Stimulated activated naive CD4-positive, alpha-beta T cell (primary cell): ENCODE results near the gene RNF224.

Source experiments
- DNase-seq, 6 experiments: peaks; one replicate each; lab custom pipeline; 2025; lab: John Stamatoyannopoulos, UW

RNF224 gene

GRCh38 chr9:137192448-137192780 is 34.9 kb upstream of the RNF224 start:
- no peak for DNase-seq

DNA sequence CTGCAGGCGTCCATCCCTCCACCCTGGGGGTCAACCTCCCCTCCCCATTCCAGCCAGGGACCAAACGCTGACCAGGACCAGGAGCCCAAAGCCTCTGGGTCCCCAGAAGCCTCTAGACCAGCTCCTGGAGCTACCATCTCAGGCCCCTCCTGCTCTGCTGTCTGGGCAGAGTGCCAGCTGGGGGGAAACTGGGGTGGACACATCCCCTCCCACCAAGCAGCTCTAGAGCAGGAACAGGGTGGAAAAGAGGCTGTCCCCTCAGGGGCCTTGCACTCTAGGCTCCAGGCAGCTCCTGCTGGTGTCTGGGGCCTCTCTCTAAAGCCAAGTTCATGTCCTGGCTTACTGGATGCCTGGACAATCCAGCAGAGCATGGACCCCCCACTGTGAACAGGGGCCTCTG is 34.4 kb upstream of the RNF224 start:
- no peak for DNase-seq

- no peak for DNase-seq
These were observed 33.5 kb upstream of the RNF224 start for GRCh38 chr9:137193771-137194170.

GRCh38 chr9:137194388-137194787 is 32.9 kb upstream of the RNF224 start:
- no peak for DNase-seq

DNA sequence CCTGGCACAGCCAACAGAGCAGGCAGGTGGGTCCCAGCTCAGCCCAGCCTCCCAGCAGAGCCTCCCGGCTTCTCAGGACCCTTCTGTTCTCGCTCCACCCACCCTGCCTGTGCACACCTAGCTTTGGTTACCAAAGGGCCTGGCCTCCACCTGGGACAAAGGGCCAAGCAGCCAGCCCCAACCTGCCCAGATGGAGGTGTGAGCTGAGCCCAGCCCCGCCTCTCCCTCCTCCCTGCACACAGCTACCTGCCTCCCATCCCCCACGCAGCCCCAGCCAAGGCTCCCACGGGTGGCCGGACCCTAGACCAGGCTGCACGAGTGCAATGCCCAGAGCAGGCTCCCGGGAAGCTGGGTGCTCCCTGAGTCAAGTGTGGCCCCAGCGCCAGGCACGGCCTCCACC is 32.4 kb upstream of the RNF224 start:
- DNase-seq: no peak

GRCh38 chr9:137195525-137196220 is 31.6 kb upstream of the RNF224 start:
- no peak for DNase-seq

DNA sequence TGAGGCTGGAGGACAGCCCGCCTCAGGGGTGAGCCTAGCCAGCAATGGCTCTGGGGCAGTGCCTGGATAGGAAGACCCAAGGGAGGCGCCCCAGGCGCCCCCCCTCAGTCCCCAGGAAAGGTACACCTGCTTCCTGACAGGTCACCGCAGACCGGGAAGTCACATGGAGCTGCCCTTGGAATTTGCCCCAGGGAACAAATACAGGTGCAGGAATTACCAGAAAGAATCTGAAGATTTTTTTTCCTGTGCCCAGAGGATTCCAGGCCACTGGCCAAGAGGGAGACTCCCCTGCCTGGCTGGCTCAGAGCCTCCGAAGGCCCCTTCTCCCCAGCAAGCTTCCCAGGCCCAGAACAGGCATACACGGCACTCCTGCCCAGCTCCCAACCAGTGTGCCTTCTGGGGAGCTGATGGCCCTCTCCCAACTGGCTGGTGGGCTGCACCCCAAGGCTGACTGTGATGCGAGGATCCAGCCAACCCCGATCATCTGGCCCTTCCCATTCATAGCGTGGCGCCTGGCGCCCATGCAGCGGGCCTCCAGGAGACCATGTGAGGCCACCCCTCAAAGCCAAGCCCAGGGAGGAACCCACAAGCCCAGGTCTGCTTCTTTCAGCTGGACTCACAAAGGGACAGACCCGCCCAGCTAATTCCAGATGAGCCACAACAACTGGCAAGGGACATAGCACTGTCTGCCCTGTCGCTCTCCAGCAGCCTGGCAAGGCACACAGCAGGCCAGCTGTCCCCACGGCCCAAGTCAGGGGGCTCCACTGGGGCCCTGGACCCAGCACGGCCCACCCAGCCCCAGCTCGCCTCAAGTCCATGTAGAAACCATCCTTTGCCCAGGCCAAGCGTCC is 29.0 kb upstream of the RNF224 start:
- no peak for DNase-seq

DNA sequence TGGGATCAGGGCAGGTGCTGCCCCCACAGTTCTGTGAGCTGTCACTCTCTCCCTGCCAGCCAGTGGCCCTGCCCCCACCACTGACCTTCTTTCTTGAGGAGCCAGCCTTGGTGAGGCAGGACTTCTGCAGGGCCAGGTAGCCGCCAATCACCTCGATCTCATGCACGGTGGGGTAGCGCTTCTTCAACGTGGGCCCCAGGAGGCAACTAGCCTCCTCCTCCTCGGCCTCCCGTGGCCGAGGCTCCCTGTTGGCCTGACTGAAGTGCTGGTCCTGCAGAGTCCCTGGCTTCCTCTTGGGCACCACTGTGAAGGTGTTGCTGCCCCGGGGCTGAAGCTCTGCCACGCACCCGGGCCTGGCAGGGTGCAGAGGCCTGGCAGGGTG is 28.4 kb upstream of the RNF224 start:
- DNase-seq: no peak

- DNase-seq: peak in 1 of 6 experiments; percentile 12
These were observed 27.7 kb upstream of the RNF224 start for GRCh38 chr9:137199411-137200121.

- peak; percentile 94 to 98 (median 96) for DNase-seq
These were observed 26.7 kb upstream of the RNF224 start, which contains the start of gene TPRN for GRCh38 chr9:137200311-137201204. TSS of gene TPRN (minus strand) at chr9:137200741. CDS start at chr9:137200711, 30 bp downstream.

- no peak for DNase-seq
These were observed 26.0 kb upstream of the RNF224 start for GRCh38 chr9:137201205-137201868.

- no peak for DNase-seq
These were observed 24.3 kb upstream of the RNF224 start for GRCh38 chr9:137202966-137203365.

DNA sequence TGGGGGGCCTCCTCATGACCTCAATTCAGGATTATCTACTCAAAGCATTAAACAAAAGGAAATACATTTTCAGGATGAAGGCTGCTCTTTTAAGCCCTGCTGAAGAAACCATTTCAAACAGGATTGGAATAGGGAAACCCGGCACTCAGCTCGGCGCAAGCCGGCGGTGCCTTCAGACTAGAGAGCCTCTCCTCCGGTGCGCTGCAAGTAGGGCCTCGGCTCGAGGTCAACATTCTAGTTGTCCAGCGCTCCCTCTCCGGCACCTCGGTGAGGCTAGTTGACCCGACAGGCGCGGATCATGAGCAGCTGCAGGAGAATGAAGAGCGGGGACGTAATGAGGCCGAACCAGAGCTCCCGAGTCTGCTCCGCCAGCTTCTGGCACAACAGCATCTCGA is 22.6 kb upstream of the RNF224 start:
- no peak for DNase-seq

- DNase-seq: peak; percentile 77 to 93 (median 90)
These were observed 21.9 kb upstream of the RNF224 start, which contains the start of the genes NDOR1 and TMEM203 for GRCh38 chr9:137205126-137206069. TSS of gene NDOR1 (plus strand) at chr9:137205700. CDS start at chr9:137205778, 78 bp downstream. TSS of gene TMEM203 (minus strand) at chr9:137205648. CDS start at chr9:137205414, 234 bp downstream.

DNA sequence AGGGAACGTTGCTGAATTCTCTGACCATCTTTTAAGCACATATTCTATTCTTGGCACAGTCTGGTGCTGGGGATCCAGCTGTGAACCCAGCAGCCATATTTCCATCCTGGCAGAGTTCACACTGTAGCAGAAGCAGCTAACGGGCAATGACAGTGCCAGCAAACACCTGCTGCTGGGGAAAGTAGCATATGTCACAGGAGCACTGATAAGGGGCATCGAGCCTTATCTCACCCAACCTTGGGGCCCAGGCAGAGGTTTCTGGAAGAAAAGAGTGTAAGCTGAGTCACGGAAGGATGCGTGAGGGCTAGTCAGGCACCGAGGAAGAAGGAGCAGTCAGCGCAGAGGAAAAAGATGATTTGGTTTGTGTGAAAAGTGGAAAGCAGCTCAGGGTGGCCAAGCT is 20.7 kb upstream of the RNF224 start:
- DNase-seq: no peak

DNA sequence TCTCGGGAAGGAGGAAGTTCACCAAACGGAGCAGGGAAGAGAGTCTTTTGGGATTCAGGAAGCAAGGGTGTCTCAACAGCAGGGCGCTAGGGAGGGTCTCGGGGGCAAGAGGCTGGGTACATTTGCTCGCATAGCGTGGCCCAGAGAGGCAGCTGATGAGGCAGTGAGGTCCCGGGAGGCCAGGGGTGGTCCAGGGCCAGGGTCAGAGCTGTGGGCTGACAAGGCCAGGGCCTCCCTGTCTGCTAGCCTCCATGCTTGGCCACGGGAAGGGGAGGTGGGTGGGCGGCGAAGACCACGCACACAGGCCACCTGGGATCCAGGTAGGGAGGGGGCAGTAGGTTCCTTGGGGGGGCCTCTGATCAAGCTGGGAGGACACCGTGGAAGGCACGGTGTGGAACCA is 15.8 kb upstream of the RNF224 start:
- no peak for DNase-seq

- no peak for DNase-seq
These were observed 14.8 kb upstream of the RNF224 start for GRCh38 chr9:137212520-137212919.

DNA sequence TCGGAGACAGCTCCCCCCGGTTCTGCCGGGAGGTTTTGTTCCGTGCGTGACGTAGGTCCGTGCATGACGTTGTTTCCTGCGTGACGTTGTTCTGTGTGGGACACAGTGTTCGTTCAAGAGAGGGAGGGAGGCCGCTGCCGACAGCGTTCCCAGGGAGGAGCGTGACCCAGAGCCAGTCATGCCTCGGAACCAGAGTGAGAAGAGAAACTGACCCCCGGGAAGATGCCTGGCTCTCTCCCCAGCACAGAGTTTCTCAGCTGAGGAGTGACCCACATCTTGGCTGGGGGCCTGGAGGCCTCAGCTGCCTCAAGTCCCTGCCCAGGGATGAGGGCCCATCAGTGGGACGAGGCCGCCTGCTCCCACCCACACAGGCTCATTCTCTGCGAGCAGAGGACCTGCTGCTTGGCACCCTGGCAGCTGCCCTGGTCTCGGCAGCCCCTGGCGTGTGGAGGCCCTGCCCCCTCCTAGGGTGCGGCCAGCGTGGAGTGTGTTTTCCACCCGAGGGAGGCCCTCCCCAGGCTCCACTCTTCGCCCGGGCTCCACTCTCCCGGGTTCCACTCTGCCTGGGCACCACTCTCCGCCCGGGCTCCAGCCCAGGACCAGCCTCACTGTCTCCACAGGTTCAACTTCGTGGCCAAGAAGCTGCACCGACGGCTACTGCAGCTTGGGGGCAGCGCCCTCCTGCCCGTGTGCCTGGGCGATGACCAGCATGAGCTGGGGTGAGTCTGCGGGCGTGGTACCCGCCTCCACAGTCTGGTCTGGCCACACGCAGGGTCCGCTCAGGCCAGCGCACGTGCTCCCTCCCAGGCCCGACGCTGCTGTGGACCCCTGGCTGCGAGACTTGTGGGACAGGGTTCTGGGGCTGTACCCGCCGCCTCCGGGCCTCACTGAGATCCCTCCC is 13.9 kb upstream of the RNF224 start:
- DNase-seq: no peak

DNA sequence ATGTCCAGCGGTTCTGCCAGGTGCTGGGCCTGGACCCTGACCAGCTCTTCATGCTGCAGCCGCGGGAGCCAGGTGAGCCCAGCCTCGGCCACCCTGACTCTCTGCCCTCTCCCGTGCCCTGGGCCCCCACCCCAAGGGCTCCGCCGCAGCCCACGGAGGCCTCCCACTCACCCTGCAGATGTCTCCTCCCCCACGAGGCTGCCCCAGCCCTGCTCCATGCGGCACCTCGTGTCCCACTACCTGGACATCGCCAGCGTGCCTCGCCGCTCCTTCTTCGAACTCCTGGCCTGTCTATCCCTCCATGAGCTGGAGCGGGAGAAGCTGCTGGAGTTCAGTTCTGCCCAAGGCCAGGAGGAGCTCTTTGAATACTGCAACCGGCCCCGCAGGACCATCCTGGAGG is 12.7 kb upstream of the RNF224 start:
- DNase-seq: no peak
